ENCODE data around the gene GBX2. TPM values are rescaled to one million over a fixed set of nuclear protein-coding genes. Genes with fewer than 3 reads are reported as not detected.

The GBX2 gene
- total RNA-seq, 1 experiment from 2014 or later, result 25.6 TPM

- TF ChIP-seq PRDM15 (CRISPR knock-in tag; IDR thresholded peaks at IDR 0.05) (no peak), MAX (CRISPR knock-in tag; IDR thresholded peaks at IDR 0.05) (no peak)
These were observed 37.0 kb downstream of the GBX2 start (continued) for GRCh38 chr2:236131073-236131692.

- Mint-ChIP-seq H3K27me3 (ENCODE audit: low read depth) (no peaks in the 10 kb centered on the region), H3K4me3 (no peak overlapping the region), H3K9me3 (no peaks in the 10 kb centered on the region), H3K4me1 (peaks cover 45% of the 10 kb centered on the region), H3K36me3 (peaks cover 3% of the 10 kb centered on the region; the same call in 1 of the 2 replicates), H3K27ac (no peak overlapping the region)
- ChIA-PET CTCF (interaction anchor here (1.1 to 1.3 kb wide), 2 partner anchors 12 to 47 kb away, joined by 5 to 6 read pairs; no protein-coding TSS in a partner anchor), POLR2A (no interaction called here)
- TF ChIP-seq STAT6 (CRISPR knock-in tag; conservative IDR thresholded peaks at IDR 0.05; ENCODE audit: low read depth), result no peak
- no peak for TF ChIP-seq HMGA2 (CRISPR knock-in tag; IDR thresholded peaks at IDR 0.05)
- no peak for TF ChIP-seq ZNF532 (CRISPR knock-in tag; IDR thresholded peaks at IDR 0.05; ENCODE audit: borderline replicate concordance)
- TF ChIP-seq ZNF425 (CRISPR knock-in tag; conservative IDR thresholded peaks at IDR 0.05), result no peak
- TF ChIP-seq ZNF121 (CRISPR knock-in tag; IDR thresholded peaks at IDR 0.05), result no peak
- TF ChIP-seq IRF2 (CRISPR knock-in tag; IDR thresholded peaks at IDR 0.05; ENCODE audit: borderline replicate concordance, low read depth), result no peak
- TF ChIP-seq ATF1 (CRISPR knock-in tag; IDR thresholded peaks at IDR 0.05), result no peak
- no peak for TF ChIP-seq ZNF219 (CRISPR knock-in tag; IDR thresholded peaks at IDR 0.05; ENCODE audit: borderline replicate concordance)
- TF ChIP-seq TP53 (CRISPR knock-in tag; IDR thresholded peaks at IDR 0.05), result no peak
- no peak for TF ChIP-seq PREB (CRISPR knock-in tag; IDR thresholded peaks at IDR 0.05; ENCODE audit: borderline replicate concordance)
- no peak for TF ChIP-seq E2F1 (CRISPR knock-in tag; IDR thresholded peaks at IDR 0.05)
- no peak for TF ChIP-seq TEAD4 (CRISPR knock-in tag; IDR thresholded peaks at IDR 0.05)
- TF ChIP-seq ZNF396 (CRISPR knock-in tag; IDR thresholded peaks at IDR 0.05; ENCODE audit: borderline replicate concordance), result no peak
- no peak for TF ChIP-seq ELF4 (CRISPR knock-in tag; IDR thresholded peaks at IDR 0.05; ENCODE audit: low read depth)
- no peak for TF ChIP-seq JUN (CRISPR knock-in tag; IDR thresholded peaks at IDR 0.05)
- peak; percentile 11; the same call in 1 of the 2 replicates for ATAC-seq
- no peak for DNase-seq (ENCODE audit: low spot score)
These were observed 37.7 kb downstream of the GBX2 start for GRCh38 chr2:236130349-236130998.

Measured in WTC11 (cell line).